Peyer's patch (tissue), 4 donors: ENCODE data around the gene SLC39A11. TPM values are rescaled to one million over a fixed set of nuclear protein-coding genes. Genes with fewer than 3 reads are reported as not detected.

ENCODE experiments used
- DNase-seq, 3 donors: peaks; one replicate each; pipeline ENCODE4 v3.0.0-alpha.2; 2017 to 2019
- H3K27ac ChIP-seq, 4 donors: fragments of 200-600 bp; sonication (generic); one replicate each; pipeline ENCODE4 v1.5.1; 2016 to 2019
- H3K27me3 ChIP-seq, 2 donors: fragments of 200-600 bp; sonication (generic); one replicate each; pipeline ENCODE4 v1.5.1; 2019
- H3K36me3 ChIP-seq, 3 donors: fragments of 200-600 bp; sonication (generic); one replicate each; pipeline ENCODE4 v1.5.1; 2016 to 2019
- H3K4me1 ChIP-seq, 4 donors: fragments of 200-600 bp; sonication (generic); one replicate each; pipeline ENCODE4 v1.5.1; 2016 to 2019
- H3K4me3 ChIP-seq, 4 donors: fragments of 200-600 bp; sonication (generic); 1 replicate in 3 of 4; 2 replicates in 1 of 4; pipeline ENCODE4 v1.5.1; 2016 to 2019; ENCODE audit warnings: mild to moderate bottlenecking in 1 of 4
- H3K9me3 ChIP-seq, 4 donors: fragments of 200-600 bp; sonication (generic); one replicate each; pipeline ENCODE4 v1.5.1; 2016 to 2019; ENCODE audit warnings: mild to moderate bottlenecking in 1 of 4
- POLR2A ChIP-seq, 2 donors: fragments of 450-650 bp; IDR thresholded peaks; one replicate each; pipeline ENCODE4 v1.5.1; 2017; ENCODE audit warnings: antibody characterized with exemption in 2 of 2, mild to moderate bottlenecking in 2 of 2, moderate library complexity in 2 of 2
- total RNA-seq, 4 donors: library from RNA; depleted of rRNA; stranded (reverse); fragments of >200 nt; gene quantifications; one replicate each; pipeline ENCODE4 v1.1.0, GENCODE V29; 2016
- TF ChIP-seq, protein P1 (sequence below), 6 experiments: fragments of 450-650 bp in 4 of 6; fragments of 200-600 bp in 2 of 6; sonication (generic) in 1 of 6; IDR thresholded peaks; one replicate each; pipeline ENCODE4 v1.5.1; 2017 to 2019; ENCODE audit warnings: antibody characterized with exemption in 6 of 6, mild to moderate bottlenecking in 3 of 6, moderate library complexity in 1 of 6

Gene SLC39A11
- total RNA-seq, 4 donors from 2014 or later, result 39.9 to 91.6 (median 45.7) TPM

DNA sequence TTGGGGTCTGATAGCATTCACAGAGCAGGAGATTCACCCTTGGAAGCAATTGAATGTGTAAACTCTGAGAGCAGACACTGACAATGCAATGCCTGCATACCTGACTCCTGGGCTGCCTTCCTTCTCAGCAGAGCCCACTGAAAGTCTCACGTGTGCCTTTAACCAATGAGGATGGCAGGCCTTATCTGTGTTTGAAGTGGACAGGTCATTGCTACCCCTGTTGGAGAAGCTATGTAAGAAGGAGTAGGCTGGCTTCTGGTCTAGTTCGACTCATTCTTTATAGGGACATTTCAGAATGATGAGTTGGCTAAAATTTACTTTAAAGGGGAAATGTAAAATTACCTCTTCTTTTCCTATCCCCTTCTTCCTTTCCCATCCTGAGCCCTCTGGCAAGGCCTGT is 446.3 kb downstream of the SLC39A11 start:
- no peaks in the 10 kb centered on the region for H3K9me3 ChIP-seq
- no peak for TF ChIP-seq POLR2A (IDR thresholded peaks at IDR 0.05)
- TF ChIP-seq, protein P1, sequence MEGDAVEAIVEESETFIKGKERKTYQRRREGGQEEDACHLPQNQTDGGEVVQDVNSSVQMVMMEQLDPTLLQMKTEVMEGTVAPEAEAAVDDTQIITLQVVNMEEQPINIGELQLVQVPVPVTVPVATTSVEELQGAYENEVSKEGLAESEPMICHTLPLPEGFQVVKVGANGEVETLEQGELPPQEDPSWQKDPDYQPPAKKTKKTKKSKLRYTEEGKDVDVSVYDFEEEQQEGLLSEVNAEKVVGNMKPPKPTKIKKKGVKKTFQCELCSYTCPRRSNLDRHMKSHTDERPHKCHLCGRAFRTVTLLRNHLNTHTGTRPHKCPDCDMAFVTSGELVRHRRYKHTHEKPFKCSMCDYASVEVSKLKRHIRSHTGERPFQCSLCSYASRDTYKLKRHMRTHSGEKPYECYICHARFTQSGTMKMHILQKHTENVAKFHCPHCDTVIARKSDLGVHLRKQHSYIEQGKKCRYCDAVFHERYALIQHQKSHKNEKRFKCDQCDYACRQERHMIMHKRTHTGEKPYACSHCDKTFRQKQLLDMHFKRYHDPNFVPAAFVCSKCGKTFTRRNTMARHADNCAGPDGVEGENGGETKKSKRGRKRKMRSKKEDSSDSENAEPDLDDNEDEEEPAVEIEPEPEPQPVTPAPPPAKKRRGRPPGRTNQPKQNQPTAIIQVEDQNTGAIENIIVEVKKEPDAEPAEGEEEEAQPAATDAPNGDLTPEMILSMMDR (IDR thresholded peaks at IDR 0.05), result no peak

DNA sequence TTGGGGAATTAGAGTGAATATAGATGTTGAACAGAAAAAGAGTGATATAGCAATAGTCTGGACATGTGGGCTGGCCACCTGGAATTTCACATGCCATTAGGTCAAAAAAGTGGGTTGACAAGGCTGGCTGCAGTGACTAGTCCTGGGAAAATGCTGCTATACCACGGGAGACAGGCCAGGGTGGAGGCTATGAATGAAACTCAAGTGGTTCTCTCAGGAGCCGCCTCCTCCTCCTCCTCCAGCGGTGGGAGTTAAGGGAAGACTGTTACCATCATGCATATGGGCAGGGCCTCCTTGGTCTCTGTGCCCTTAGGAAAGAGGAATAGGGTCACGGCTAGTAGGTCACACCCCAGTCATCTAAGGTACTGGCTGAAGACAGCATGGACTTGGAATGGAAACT is 448.0 kb downstream of the SLC39A11 start:
- TF ChIP-seq, protein P1 (IDR thresholded peaks at IDR 0.05), result no peak
- no peak for TF ChIP-seq POLR2A (IDR thresholded peaks at IDR 0.05)
- Histone ChIP-seq H3K9me3 (no peaks in the 10 kb centered on the region), H3K4me3 (no peak overlapping the region), H3K4me1 (peaks cover 0 to 4% (median 0%) of the 10 kb centered on the region in 4 donors), H3K27me3 (no peaks in the 10 kb centered on the region), H3K27ac (no peak overlapping the region), H3K36me3 (no peaks in the 10 kb centered on the region)
- no peak for DNase-seq

More for the DNA sequence above, 446.3 kb downstream of the SLC39A11 start:
- Histone ChIP-seq H3K4me3 (no peak overlapping the region), H3K4me1 (peaks cover 0 to 4% (median 0%) of the 10 kb centered on the region in 4 donors), H3K27me3 (no peaks in the 10 kb centered on the region), H3K27ac (no peak overlapping the region), H3K36me3 (no peaks in the 10 kb centered on the region)
- no peak for DNase-seq

DNA sequence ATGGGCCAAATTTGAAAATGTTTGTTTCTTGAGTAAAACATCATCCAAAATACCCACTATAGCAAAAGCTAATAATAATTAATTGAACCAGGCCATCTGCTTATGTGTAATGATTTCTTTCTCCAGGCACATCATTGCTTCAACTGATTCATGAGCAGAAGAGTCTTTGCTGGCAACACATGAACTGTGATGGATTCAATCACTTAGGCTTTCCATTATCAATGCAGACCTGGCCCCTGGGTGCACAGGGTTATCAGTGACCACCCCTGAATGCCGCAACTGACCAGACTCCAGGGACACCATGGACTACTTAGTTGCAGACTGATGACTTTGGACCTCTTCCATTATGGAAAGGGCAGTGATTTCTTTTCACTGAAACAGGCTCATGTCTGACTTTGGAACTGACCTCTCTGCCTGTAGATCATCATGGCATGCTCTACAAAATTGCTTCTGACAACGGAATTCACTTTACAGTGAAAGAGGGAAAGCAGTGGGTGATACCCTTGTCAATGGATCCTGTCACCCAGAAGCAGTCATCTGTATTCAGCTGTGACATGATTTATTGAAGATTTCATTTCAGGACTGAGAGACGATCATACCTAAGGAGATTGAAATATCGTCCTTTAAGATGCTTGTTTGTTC is 448.8 kb downstream of the SLC39A11 start:
- no peaks in the 10 kb centered on the region for H3K36me3 ChIP-seq
- TF ChIP-seq, protein P1 (IDR thresholded peaks at IDR 0.05), result no peak
- TF ChIP-seq POLR2A (IDR thresholded peaks at IDR 0.05), result no peak
- no peaks in the 10 kb centered on the region for H3K9me3 ChIP-seq
- H3K4me3 ChIP-seq, result no peak overlapping the region
- H3K4me1 ChIP-seq, result peaks cover 0 to 4% (median 0%) of the 10 kb centered on the region in 4 donors
- H3K27ac ChIP-seq, result no peak overlapping the region
- H3K27me3 ChIP-seq, result no peaks in the 10 kb centered on the region
- no peak for DNase-seq

DNA sequence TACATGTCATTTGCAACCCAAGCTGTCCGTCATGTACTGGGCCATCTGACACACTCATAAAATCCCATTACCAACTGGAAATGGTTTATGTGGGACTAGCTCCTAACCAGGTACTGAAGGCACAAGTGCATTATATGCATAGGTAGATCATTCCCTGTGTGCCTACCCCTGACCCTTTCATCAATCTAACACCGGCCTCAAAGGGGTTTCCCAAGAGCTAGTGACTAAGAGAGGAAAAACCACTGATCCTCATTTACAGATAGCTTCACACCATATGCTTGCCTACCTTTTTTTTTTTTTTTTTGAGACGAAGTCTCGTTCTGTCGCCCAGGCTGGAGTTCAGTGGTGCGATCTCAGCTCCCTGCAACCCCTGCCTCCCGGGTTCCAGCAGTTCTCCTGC is 449.8 kb downstream of the SLC39A11 start:
- TF ChIP-seq, protein P1 (IDR thresholded peaks at IDR 0.05), result no peak
- no peak for TF ChIP-seq POLR2A (IDR thresholded peaks at IDR 0.05)
- DNase-seq, result no peak
- Histone ChIP-seq H3K36me3 (no peaks in the 10 kb centered on the region), H3K4me1 (peaks cover 0 to 4% (median 0%) of the 10 kb centered on the region in 4 donors), H3K27ac (no peak overlapping the region), H3K27me3 (no peaks in the 10 kb centered on the region), H3K4me3 (no peak overlapping the region), H3K9me3 (no peaks in the 10 kb centered on the region)

DNA sequence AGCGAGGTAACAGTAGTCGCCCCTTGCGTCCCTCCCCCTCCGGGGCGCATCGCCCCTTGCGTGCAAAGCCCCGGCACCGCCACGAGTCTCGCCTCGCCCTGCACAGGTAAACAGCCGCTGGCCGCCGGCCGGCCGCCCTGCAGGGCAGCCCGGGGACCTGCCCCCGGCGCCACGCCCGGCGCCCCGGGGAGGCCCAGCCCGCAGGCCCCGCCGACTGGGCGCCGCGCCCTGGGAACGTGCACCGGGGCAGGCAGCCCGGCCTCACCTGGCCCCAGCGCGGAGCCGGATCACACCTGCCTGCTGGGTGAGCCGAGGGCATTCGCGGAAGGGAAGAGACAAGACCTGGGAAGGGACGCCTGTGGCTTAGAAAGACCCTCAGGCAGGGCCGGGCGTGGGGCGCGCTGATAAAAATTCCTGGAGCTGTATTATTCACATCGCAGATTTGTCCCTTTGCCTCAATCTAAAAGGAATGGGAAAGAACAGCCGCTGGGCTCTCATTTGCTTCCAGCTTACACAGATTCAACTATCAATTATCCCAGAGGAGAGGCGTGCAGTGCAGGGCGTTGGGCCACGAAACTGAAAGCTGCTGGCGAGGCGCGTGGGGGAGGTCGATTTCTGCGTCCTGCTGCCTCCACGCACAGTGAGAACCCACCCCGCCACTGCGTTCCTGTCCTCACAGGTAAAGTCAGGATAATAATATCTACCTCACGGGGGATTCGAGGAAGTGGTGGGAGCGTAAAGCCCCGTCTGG is 451.9 kb downstream of the SLC39A11 start:
- Histone ChIP-seq H3K4me3 (peak overlapping the region in 3 of 4 donors; percentile 8 to 39 (median 36)), H3K27ac (peak overlapping the region in 3 of 4 donors; percentile 82 to 91 (median 90)), H3K36me3 (no peaks in the 10 kb centered on the region), H3K9me3 (no peaks in the 10 kb centered on the region), H3K4me1 (peaks cover 0 to 4% (median 0%) of the 10 kb centered on the region in 4 donors), H3K27me3 (no peaks in the 10 kb centered on the region)
- DNase-seq, result peak in 2 of 3 donors; percentile 81 to 92
- TF ChIP-seq, protein P1 (IDR thresholded peaks at IDR 0.05), result peak in 2 of 6 experiments; percentile 4 to 26
- peak; percentile 31 to 44 for TF ChIP-seq POLR2A (IDR thresholded peaks at IDR 0.05)
